Measurements from ENCODE around the gene COL4A1.

The COL4A1 gene

GRCh38 chr13:110237875-110238817 is 68.8 kb downstream of the COL4A1 start:
- no peak for DNase-seq (ENCODE audit: low read depth)

GRCh38 chr13:110236831-110237261 is 70.1 kb downstream of the COL4A1 start:
- no peak for DNase-seq (ENCODE audit: low read depth)

- DNase-seq (ENCODE audit: low read depth) = no peak
Observed at GRCh38 chr13:110236431-110236830, 70.5 kb downstream of the COL4A1 start.

DNA sequence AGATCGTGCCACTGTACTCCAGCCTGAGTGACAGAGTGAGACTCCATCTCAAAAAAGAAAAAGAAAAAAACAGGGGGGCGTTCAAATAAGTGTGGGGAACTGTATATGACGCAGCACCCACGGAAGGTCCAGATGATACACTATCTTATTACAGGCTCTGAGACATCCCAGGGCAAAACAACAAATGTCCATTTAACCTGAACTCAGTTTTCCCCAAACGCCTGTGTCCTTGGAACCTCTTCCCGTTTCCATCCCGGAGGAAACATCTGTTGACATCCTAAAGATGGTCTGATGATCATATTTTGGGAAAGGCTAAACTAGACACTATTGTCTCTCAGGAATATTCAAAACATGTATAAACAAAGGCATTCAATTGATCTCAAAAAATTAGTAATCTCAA is 72.4 kb downstream of the COL4A1 start:
- DNase-seq (ENCODE audit: low read depth) = no peak

DNA sequence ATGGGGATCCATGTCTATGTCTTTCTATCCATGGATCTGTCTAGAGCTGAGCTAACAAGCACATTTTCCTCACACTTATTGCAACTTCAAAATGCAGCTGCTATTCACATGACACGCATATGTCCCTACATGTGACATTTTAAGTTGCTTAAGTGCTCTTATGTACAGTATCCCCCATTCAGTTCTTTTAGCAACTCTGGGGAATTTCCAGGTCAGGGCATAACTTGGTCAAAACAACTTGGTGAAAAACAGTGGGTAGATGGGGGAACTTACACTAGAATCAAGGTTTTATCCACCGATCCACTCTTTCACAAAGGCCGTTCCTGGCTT is 73.0 kb downstream of the COL4A1 start:
- DNase-seq (ENCODE audit: low read depth) = no peak

DNA sequence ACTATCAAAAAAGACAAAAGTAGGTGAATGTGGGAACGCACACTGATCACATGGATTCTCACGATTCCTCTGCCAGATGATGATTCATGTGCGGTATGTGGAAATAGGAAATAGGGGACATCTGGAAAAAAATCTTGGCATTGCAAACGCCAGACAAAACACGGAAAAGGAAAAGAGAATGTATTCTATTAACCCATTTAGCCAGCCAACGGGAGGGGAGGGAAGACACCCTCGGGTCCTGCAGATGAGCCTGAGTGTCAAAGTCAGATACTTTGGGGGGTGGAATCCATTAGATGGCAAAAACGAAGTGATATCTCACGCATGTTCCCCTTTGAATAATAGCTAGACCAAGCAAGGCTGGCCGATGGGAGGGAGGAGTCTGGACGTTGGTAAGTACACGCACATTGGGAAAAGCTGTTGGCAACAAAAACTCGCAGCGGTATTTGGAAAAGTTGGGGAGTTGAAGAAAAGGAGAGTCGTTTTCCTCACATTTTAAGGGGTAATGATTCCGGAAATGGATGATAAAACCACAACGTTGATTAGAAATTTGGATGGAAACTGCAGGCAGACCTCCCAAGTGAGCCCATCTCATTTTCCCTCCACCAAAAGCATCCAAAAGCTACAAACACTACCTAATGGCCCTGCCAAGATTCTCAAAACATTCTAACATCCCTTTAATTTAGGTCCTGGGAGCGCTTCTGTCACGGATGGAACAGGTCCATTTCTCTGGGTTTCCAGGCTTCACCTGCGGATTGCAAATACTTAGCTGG is 73.6 kb downstream of the COL4A1 start:
- DNase-seq (ENCODE audit: low read depth) = no peak

GRCh38 chr13:110232756-110233155 is 74.2 kb downstream of the COL4A1 start:
- DNase-seq (ENCODE audit: low read depth) = no peak

DNA sequence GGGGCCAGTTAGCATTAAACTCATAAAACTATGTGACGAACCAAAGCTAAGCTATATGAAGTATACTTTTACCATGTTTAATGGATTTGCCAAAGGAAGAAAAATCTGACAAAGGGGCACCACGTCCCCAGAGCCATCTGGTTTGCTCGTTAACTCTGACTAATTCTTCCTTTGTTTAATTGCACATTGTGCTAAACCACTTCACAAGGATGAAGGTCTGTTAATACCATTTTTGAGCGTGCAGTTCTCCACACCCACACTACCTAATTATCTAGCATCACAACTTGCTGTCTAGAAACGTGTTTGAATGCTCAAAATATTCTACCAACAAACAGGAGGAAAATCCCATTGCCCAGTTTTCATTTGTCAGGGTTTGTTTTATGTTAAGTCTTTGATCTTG is 74.8 kb downstream of the COL4A1 start:
- DNase-seq (ENCODE audit: low read depth) = no peak

DNA sequence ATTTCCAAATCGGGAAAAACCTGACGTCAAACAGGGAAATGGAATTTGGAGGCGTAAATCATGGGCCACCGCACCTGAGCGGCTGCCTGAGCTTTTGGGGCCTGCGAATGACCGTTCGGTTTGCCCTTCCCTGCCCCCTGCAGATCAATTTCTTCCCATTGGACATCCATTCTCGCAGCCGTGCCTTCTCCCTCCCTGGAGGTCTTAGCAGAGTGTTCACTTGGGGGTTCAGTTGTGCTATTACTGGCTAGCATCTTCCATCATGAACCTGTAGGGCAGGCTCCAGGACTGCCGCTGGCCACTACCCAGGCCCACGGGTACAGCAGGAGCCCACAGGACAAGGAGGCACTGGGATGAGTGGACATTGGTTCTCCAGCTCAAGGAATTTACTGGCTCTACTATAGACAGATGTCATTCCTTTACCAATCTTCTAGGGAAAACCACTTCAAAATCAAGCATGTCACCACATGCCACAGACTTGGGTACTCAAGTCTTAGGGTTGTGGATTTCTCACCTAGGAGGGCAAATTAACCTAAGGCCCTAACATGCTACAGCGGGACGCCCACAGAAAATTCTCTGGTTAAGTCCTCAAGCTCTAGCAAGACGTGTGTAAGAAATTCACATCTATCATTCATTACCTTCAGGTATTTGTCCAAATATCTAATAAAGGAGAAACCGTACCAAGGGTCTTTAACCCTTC is 75.5 kb downstream of the COL4A1 start:
- DNase-seq (ENCODE audit: low read depth) = no peak

- DNase-seq (ENCODE audit: low read depth) = no peak
Observed at GRCh38 chr13:110230661-110231347, 76.2 kb downstream of the COL4A1 start.

DNA sequence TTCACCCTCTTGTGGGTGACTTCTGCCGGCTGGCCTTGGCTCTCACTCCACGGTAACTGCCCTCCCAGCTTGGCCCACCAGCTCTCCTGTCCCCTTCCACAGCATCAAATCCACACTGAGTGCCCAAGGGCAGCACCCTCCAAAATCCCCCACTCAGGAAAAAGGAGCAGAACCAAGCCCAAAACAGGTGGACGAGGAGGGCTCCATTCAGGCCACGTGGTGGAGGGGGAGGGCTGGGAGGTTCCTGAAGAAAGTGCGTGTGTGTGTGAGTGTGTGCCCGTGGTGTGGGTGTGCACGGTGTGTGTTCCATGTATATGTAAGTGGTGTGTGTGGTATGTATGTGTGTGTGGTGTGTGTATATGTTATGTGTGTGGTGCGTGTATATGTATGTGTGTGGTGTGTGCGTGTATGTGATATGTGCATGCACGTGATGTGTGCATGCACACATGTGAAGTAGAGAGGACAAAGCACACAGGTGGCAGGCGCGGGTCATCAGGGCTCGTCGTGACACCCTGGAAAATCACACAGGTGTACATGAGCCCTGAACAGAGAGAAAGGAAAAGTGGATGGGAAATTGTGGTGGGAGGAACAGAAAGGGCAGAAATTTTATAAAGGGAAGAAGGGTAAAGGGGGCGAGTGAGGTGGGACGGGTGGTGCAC is 76.9 kb downstream of the COL4A1 start:
- no peak for DNase-seq (ENCODE audit: low read depth)

DNA sequence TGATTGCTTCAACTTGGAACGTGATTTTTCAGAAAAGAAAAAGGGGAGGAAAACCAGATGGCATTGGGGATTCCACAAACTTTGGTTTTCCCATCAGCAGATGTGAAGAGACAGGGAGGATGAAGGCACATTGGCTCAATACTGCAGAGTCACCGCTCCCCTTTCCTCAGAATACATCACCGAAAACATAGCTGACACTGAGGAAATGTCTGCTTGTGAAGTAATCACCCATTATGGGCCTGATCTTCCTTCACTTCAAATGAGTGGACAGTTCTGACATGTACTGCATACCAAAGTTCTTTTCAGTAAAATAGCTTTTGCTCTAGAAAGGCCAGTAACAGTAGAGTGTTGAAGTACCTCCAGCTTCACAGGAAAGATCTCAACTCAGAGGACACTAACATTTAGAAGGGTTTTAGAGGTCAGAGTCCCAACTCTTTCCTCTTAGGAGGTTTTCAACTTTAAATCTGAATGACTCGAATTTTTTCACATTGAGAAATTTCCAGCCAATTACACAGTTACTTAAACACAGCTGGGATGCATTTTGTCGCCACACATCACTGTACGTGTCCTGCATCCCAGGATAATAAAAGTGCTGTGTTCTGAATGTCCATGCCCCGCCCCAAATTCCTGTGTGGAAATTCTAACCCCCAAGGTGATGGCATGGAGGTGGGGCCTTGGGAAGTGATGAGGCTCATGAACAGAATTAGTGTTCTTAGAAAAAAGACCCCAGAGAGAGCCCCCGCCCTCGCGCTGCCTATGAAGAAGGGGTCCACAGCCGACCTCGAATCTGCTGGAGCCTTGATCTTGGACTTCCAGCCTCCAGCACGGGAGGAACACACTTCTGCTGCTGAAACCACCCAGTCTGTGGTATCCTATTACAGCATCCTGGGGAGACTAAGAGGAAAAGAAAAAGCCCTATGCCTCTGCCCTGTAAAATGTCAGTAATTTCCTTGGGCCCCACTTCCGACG is 77.7 kb downstream of the COL4A1 start:
- DNase-seq (ENCODE audit: low read depth) = no peak

- no peak for DNase-seq (ENCODE audit: low read depth)
Observed at GRCh38 chr13:110227864-110228643, 78.9 kb downstream of the COL4A1 start.

- no peak for DNase-seq (ENCODE audit: low read depth)
Observed at GRCh38 chr13:110227416-110227815, 79.5 kb downstream of the COL4A1 start.

GRCh38 chr13:110225609-110226574 is 81.1 kb downstream of the COL4A1 start:
- no peak for DNase-seq (ENCODE audit: low read depth)

- DNase-seq (ENCODE audit: low read depth) = no peak
Observed at GRCh38 chr13:110225003-110225402, 82.0 kb downstream of the COL4A1 start.

DNA sequence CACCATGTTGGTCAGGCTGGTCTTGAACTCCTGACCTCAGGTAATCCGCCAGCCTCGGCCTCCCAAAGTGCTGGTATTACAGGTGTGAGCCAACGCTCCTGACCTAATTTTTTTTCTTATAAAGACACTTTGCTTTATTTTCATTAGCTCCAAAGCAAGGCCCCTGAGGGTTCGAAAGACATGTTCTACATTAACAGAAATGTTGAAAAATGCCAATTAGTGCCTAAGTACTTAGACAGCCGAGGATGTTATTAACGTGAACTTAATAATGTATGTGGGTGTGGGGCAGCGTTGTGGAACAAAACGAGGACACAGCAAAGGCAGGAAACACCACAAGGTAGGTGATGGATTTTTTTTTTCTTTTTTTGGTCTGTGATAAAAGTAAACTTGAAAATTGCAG is 82.4 kb downstream of the COL4A1 start:
- DNase-seq (ENCODE audit: low read depth) = no peak

DNA sequence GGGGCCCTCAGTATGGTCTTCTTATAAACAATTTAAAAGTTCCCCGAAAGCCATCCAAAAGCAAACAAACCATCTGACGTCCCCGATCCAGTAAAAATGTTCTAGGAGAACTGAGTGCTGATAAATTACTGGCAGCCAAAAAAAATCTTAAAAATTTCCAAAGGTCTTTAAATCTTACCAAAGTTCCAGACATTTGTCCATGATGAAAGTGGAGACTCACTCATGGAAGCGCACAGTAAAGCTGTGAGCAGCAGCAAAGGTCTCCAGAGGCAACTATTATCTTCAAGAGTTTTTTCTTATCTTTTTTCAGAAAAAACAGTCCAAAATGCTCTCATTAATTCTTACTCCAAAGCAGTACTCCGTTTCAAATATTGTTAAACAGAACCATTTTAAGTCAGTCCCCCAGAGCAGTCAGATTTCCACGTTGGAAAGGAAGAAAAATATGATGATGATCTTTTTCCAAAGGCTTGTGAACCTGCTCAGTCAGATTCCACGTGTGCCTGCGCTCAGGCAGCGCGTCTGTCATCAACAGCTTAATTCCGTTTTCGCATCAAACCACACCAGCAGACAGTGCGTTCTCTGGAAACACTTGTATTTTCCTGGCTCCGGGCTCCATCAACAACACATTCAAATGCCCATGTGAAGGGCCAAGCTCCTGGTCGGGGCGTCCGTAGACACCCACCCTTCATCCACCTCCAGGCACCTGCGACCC is 85.4 kb downstream of the COL4A1 start:
- DNase-seq (ENCODE audit: low read depth) = no peak
